ENCODE results near the gene C1QA. TPM values are rescaled to one million over a fixed set of nuclear protein-coding genes. Genes with fewer than 3 reads are reported as not detected.

The C1QA gene
- total and polyA plus RNA-seq, 12 donors, result 16.4 to 386 (median 34.6) TPM

- intact Hi-C loops (cut with DNase I), result no loop called here
- Histone ChIP-seq H3K4me3 (no peak overlapping the region), H3K36me3 (no peaks in the 10 kb centered on the region), H3K27ac (no peak overlapping the region), H3K27me3 (peaks cover 0 to 80% (median 52%) of the 10 kb centered on the region in 7 donors), H3K9me3 (no peaks in the 10 kb centered on the region), H3K4me1 (no peaks in the 10 kb centered on the region)
- ATAC-seq (no peak), DNase-seq (no peak)
- WGBS, 2 donors, result 78 to 79% methylated on average over 28 to 30 of the region's 30 CpGs
- TF ChIP-seq CTCF (IDR thresholded peaks at IDR 0.05), result no peak
Observed at GRCh38 chr1:22597301-22597965, 39.0 kb upstream of the C1QA start.

DNA sequence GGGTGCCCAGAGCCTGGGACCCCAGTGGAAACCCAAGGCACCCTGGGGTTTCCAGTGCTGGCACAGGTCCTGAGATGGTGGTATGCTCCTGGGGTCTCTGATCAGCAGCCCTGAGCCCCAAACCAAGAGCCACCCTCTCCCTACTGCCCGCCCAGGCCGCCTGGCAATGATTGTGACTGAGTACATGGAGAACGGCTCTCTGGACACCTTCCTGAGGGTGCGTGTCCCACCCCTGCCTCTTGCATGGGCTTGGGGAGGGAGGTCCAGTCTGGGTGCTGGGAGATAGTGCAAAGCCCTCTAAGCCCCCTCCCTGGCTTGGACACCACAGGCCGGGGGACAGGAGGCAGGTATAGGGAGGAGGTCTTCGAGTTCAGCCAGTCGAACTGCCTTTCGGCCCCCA is 38.4 kb upstream of the C1QA start:
- ATAC-seq (no peak), DNase-seq (no peak)
- Histone ChIP-seq H3K27ac (no peak overlapping the region), H3K9me3 (no peaks in the 10 kb centered on the region), H3K27me3 (peaks cover 0 to 80% (median 52%) of the 10 kb centered on the region in 7 donors), H3K36me3 (no peaks in the 10 kb centered on the region), H3K4me1 (no peaks in the 10 kb centered on the region), H3K4me3 (no peak overlapping the region)
- TF ChIP-seq CTCF (IDR thresholded peaks at IDR 0.05), result no peak
- intact Hi-C loops (cut with DNase I), result no loop called here
- WGBS, 2 donors, result 79 to 80% methylated on average over 8 of the region's 8 CpGs

- peaks cover 0 to 80% (median 52%) of the 10 kb centered on the region in 7 donors for H3K27me3 ChIP-seq
- WGBS, 2 donors, result 73 to 78% methylated on average over 24 of the region's 24 CpGs
Observed at GRCh38 chr1:22598736-22599135, 37.7 kb upstream of the C1QA start.

DNA sequence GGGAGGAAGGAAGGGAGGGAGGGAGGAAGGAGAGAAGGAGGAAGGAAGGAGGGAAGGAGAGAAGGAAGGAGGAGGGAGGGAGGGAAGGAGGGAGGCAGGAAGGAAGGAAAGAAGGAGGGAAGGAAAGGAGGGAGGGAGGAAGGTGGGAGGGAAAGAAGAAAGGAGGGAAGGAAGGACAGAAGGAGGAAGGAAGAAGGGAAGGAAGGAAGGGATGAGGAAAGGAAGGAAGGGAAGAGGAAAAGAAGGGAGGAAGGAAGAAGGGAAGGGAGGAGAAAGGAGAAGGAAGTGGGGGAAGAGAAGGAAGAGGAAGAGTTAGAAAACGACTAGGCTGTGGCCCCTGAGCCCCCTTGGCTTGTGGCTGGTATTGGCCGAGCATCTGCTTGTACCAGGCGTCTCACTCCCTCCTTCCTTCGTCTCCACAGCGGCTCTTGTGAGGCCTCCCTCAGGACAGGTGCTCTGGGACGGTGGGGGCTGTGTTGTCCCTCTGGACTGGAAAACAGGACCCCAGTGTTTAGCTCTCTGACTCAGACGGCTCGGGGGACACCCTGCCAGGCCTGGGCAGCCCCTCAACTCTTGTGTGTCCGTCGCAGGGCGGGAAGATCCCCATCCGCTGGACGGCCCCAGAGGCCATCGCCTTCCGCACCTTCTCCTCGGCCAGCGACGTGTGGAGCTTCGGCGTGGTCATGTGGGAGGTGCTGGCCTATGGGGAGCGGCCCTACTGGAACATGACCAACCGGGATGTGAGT is 36.2 kb upstream of the C1QA start:
- H3K9me3 ChIP-seq, result no peaks in the 10 kb centered on the region
- DNase-seq (no peak), ATAC-seq (peak in 1 of 8 donors; percentile 38)
- 54 to 62% methylated on average over 22 of the region's 22 CpGs for WGBS, 2 donors
- H3K27me3 ChIP-seq, result peaks cover 0 to 82% (median 52%) of the 10 kb centered on the region in 7 donors
- no peaks in the 10 kb centered on the region for H3K36me3 ChIP-seq
- no peaks in the 10 kb centered on the region for H3K4me1 ChIP-seq
- H3K4me3 ChIP-seq, result no peak overlapping the region
- H3K27ac ChIP-seq, result no peak overlapping the region
- TF ChIP-seq CTCF (IDR thresholded peaks at IDR 0.05), result no peak
- intact Hi-C loops (cut with DNase I), result no loop called here

More at GRCh38 chr1:22598736-22599135, 37.7 kb upstream of the C1QA start:
- TF ChIP-seq CTCF (IDR thresholded peaks at IDR 0.05), result no peak
- no peaks in the 10 kb centered on the region for H3K36me3 ChIP-seq
- intact Hi-C loops (cut with DNase I), result no loop called here
- no peak overlapping the region for H3K4me3 ChIP-seq
- DNase-seq (no peak), ATAC-seq (no peak)
- H3K4me1 ChIP-seq, result no peaks in the 10 kb centered on the region
- no peaks in the 10 kb centered on the region for H3K9me3 ChIP-seq
- no peak overlapping the region for H3K27ac ChIP-seq

Data from heart right ventricle (tissue), 16 donors.